ENCODE measurements around the gene TBKBP1.
"Not testable (repeated sequence)": the region's sequence is repeated elsewhere in the genome, so short reads cannot be mapped to it uniquely, and the experiment has no call there.

Gene TBKBP1

GRCh38 chr17:47735139-47735464 is 41.1 kb downstream of the TBKBP1 start:
- DNase-seq: no peak

- DNase-seq: no peak
These were observed 41.6 kb downstream of the TBKBP1 start for GRCh38 chr17:47735536-47736011.

GRCh38 chr17:47736501-47737495 is 42.8 kb downstream of the TBKBP1 start:
- DNase-seq: no peak

GRCh38 chr17:47738178-47738577 is 44.2 kb downstream of the TBKBP1 start:
- DNase-seq: no peak

GRCh38 chr17:47739150-47739549 is 45.2 kb downstream of the TBKBP1 start:
- DNase-seq: no peak

- DNase-seq: not testable (repeated sequence)
These were observed 46.0 kb downstream of the TBKBP1 start for GRCh38 chr17:47739945-47740344.

GRCh38 chr17:47741109-47741792 is 47.3 kb downstream of the TBKBP1 start:
- no peak for DNase-seq

- no peak for DNase-seq
These were observed 47.8 kb downstream of the TBKBP1 start for GRCh38 chr17:47741793-47742145.

- peak; percentile 33 for DNase-seq
These were observed 48.6 kb downstream of the TBKBP1 start for GRCh38 chr17:47742319-47743181.

GRCh38 chr17:47744168-47745036 is 50.4 kb downstream of the TBKBP1 start:
- no peak for DNase-seq

- DNase-seq: no peak
These were observed 51.0 kb downstream of the TBKBP1 start for GRCh38 chr17:47745037-47745380.

- no peak for DNase-seq
These were observed 57.5 kb downstream of the TBKBP1 start for GRCh38 chr17:47751471-47751870.

GRCh38 chr17:47757386-47757785 is 63.4 kb downstream of the TBKBP1 start:
- no peak for DNase-seq

GRCh38 chr17:47760409-47761140 is 66.6 kb downstream of the TBKBP1 start:
- DNase-seq: no peak
